Tibial nerve (tissue), 4 donors: Measurements from ENCODE around the gene CNTNAP5. TPM values are rescaled to one million over a fixed set of nuclear protein-coding genes. Genes with fewer than 3 reads are reported as not detected.

Source experiments
- DNase-seq, 2 donors: peaks; one replicate each; pipeline ENCODE4 v3.0.0-alpha.2; 2019; ENCODE audit warnings: low spot score in 2 of 2
- H3K27ac ChIP-seq, 4 donors: fragments of 200-600 bp; sonication (generic) in 3 of 4; one replicate each; pipeline ENCODE4 v1.5.1; 2017 to 2019; ENCODE audit warnings: mild to moderate bottlenecking in 1 of 4
- H3K27me3 ChIP-seq, 2 donors: fragments of 200-600 bp; sonication (generic) in 1 of 2; one replicate each; pipeline versions ENCODE4 v1.5.1 to v1.6.0; 2017 to 2019
- H3K36me3 ChIP-seq, 3 donors: fragments of 200-600 bp; sonication (generic); one replicate each; pipeline ENCODE4 v1.5.1; 2018 to 2019
- H3K4me1 ChIP-seq, 4 donors: fragments of 200-600 bp; sonication (generic) in 3 of 4; one replicate each; pipeline ENCODE4 v1.5.1; 2017 to 2019
- H3K4me3 ChIP-seq, 4 donors: fragments of 200-600 bp; sonication (generic) in 3 of 4; one replicate each; pipeline ENCODE4 v1.5.1; 2017 to 2019; ENCODE audit warnings: mild to moderate bottlenecking in 1 of 4, moderate library complexity in 1 of 4
- H3K9me3 ChIP-seq, 4 donors: fragments of 200-600 bp; sonication (generic) in 3 of 4; one replicate each; pipeline ENCODE4 v1.5.1; 2017 to 2019
- CTCF ChIP-seq, 5 experiments: fragments of 200-600 bp in 3 of 5; fragments of 450-650 bp in 2 of 5; sonication (generic) in 3 of 5; IDR thresholded peaks; one replicate each; pipeline ENCODE4 v1.5.1; 2016 to 2019; ENCODE audit warnings: antibody characterized with exemption in 5 of 5, mild to moderate bottlenecking in 3 of 5, moderate library complexity in 2 of 5
- EP300 ChIP-seq, 2 donors: sonication (generic); formaldehyde crosslinking; IDR thresholded peaks; one replicate each; pipeline ENCODE4 v1.6.1; 2017; ENCODE audit warnings: antibody characterized with exemption in 2 of 2, mild to moderate bottlenecking in 1 of 2
- POLR2A ChIP-seq, 2 donors: fragments of 450-650 bp; IDR thresholded peaks; one replicate each; pipeline ENCODE4 v1.6.1; 2017; ENCODE audit warnings: antibody characterized with exemption in 2 of 2, mild to moderate bottlenecking in 2 of 2, moderate library complexity in 2 of 2
- WGBS, 2 donors: methylation state at CpG; one replicate each; pipeline ENCODE4 v1.1.5; 2018; 5-methylcytosine and 5-hydroxymethylcytosine counted together
- total RNA-seq, 4 donors: library from RNA; depleted of rRNA; stranded (reverse); fragments of >200 nt; gene quantifications; one replicate each; pipeline ENCODE4 v1.1.0, GENCODE V29; 2016

Gene CNTNAP5
- total RNA-seq, 4 donors from 2014 or later: under 0.01 to 0.22 TPM; not detected in 2

- no peak for DNase-seq
- no peaks in the 10 kb centered on the region for H3K27me3 ChIP-seq
- no peak overlapping the region for H3K4me3 ChIP-seq
- WGBS, 2 donors: 71 to 84% methylated on average over 4 of the region's 4 CpGs
- H3K4me1 ChIP-seq: no peaks in the 10 kb centered on the region
- H3K9me3 ChIP-seq: no peaks in the 10 kb centered on the region
- TF ChIP-seq POLR2A (IDR thresholded peaks at IDR 0.05) (no peak), EP300 (IDR thresholded peaks at IDR 0.05) (no peak), CTCF (IDR thresholded peaks at IDR 0.05) (no peak)
- H3K36me3 ChIP-seq: no peaks in the 10 kb centered on the region
- H3K27ac ChIP-seq: no peak overlapping the region
Observed at GRCh38 chr2:124580263-124580662, 555.2 kb downstream of the CNTNAP5 start.

GRCh38 chr2:124582387-124582786 lies 557.3 kb downstream of the CNTNAP5 start:
- TF ChIP-seq POLR2A (IDR thresholded peaks at IDR 0.05): no peak
- TF ChIP-seq CTCF (IDR thresholded peaks at IDR 0.05): no peak
- no peak for TF ChIP-seq EP300 (IDR thresholded peaks at IDR 0.05)
- Histone ChIP-seq H3K27me3 (no peaks in the 10 kb centered on the region), H3K4me1 (no peaks in the 10 kb centered on the region), H3K4me3 (no peak overlapping the region), H3K36me3 (no peaks in the 10 kb centered on the region), H3K9me3 (no peaks in the 10 kb centered on the region), H3K27ac (no peak overlapping the region)
- no peak for DNase-seq

- WGBS, 2 donors: 83 to 91% methylated on average over 4 of the region's 4 CpGs
- no peak for DNase-seq
Observed at GRCh38 chr2:124584615-124585014, 559.5 kb downstream of the CNTNAP5 start.

GRCh38 chr2:124585277-124585676 lies 560.2 kb downstream of the CNTNAP5 start:
- Histone ChIP-seq H3K9me3 (no peaks in the 10 kb centered on the region), H3K4me1 (no peaks in the 10 kb centered on the region), H3K27me3 (no peaks in the 10 kb centered on the region), H3K4me3 (no peak overlapping the region), H3K27ac (no peak overlapping the region), H3K36me3 (no peaks in the 10 kb centered on the region)
- DNase-seq: no peak
- 38 to 41% methylated on average over 1 of the region's 1 CpG for WGBS, 2 donors
- TF ChIP-seq EP300 (IDR thresholded peaks at IDR 0.05): no peak
- no peak for TF ChIP-seq POLR2A (IDR thresholded peaks at IDR 0.05)
- no peak for TF ChIP-seq CTCF (IDR thresholded peaks at IDR 0.05)

More at GRCh38 chr2:124584615-124585014, 559.5 kb downstream of the CNTNAP5 start:
- Histone ChIP-seq H3K9me3 (no peaks in the 10 kb centered on the region), H3K4me1 (no peaks in the 10 kb centered on the region), H3K4me3 (no peak overlapping the region), H3K27me3 (no peaks in the 10 kb centered on the region), H3K27ac (no peak overlapping the region), H3K36me3 (no peaks in the 10 kb centered on the region)
- TF ChIP-seq CTCF (IDR thresholded peaks at IDR 0.05) (no peak), EP300 (IDR thresholded peaks at IDR 0.05) (no peak), POLR2A (IDR thresholded peaks at IDR 0.05) (no peak)

GRCh38 chr2:124586210-124586609 lies 561.1 kb downstream of the CNTNAP5 start:
- 94% methylated on average over 3 of the region's 3 CpGs for WGBS, 2 donors

More at GRCh38 chr2:124586210-124586609, 561.1 kb downstream of the CNTNAP5 start:
- DNase-seq: no peak
- Histone ChIP-seq H3K36me3 (no peaks in the 10 kb centered on the region), H3K4me1 (no peaks in the 10 kb centered on the region), H3K27ac (no peak overlapping the region), H3K9me3 (no peaks in the 10 kb centered on the region), H3K27me3 (no peaks in the 10 kb centered on the region), H3K4me3 (no peak overlapping the region)
- no peak for TF ChIP-seq POLR2A (IDR thresholded peaks at IDR 0.05)
- no peak for TF ChIP-seq CTCF (IDR thresholded peaks at IDR 0.05)
- no peak for TF ChIP-seq EP300 (IDR thresholded peaks at IDR 0.05)
